ENCODE data around the gene MYO19.
"Not testable (repeated sequence)": the region's sequence is repeated elsewhere in the genome, so short reads cannot be mapped to it uniquely, and the experiment has no call there.

GRCh38 chr17:36484021-36484420 is 50.6 kb downstream of the MYO19 start:
- TF ChIP-seq POLR2A (IDR thresholded peaks at IDR 0.05; ENCODE audit: low read length); GATA1 (IDR thresholded peaks at IDR 0.05; ENCODE audit: low read depth, low read length): not testable (repeated sequence)

Data from erythroblast (primary cell).